ENCODE results near the gene IFT52. TPM values are rescaled to one million over a fixed set of nuclear protein-coding genes. Genes with fewer than 3 reads are reported as not detected.

Gene IFT52, protein sequence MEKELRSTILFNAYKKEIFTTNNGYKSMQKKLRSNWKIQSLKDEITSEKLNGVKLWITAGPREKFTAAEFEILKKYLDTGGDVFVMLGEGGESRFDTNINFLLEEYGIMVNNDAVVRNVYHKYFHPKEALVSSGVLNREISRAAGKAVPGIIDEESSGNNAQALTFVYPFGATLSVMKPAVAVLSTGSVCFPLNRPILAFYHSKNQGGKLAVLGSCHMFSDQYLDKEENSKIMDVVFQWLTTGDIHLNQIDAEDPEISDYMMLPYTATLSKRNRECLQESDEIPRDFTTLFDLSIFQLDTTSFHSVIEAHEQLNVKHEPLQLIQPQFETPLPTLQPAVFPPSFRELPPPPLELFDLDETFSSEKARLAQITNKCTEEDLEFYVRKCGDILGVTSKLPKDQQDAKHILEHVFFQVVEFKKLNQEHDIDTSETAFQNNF
- total RNA-seq: 14.0 and 15.7 TPM in 2 replicates

DNA sequence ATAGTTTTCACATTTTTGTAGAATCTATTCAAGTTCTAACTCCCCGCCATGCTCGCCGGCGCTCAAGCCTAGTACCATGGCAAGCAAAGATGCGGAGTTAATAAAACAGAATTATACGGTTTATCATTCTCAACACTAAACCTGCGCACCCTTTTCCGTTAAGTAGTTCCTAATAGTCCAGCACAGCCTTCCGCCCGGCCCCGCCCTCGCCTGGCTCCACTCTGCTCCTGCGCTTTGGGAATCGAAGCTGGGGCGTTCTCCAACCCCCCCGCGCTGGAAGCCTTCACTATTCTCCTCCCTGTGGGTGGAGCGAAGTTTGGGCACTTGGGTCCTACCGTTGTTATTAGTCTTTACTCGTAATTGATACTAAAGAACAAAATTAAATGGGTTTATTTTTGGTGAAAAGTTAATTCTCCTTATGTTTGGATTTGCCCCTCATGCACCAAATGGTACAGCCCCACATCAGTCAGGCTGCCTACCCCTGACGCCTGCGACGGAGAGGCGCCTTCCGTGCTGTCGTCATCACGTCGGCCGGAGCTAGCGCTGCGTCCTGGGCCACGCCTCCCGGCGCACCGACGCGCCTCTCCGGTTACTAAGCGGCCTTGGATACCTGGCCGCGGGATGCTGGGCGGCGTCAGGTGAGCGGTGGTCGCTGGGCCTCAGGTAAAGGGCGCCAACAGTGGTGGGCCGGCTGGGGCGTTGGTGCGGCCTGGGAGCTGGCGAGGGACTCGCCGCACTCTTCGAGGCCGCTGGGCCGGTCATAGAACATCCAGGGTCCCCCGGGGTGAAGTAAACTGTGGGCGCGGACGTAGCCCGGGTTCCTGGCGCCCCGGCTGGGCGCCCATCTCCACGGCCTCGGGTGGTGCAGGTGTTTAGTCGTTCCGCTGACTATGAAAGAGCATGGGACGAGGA, at the start of gene IFT52:
IFT52 (plus strand) TSS at position 546 of the 912 bp plus-strand sequence. CDS start 3,762 bp downstream, outside the sequence.
- intact Hi-C loops (cut with micrococcal nuclease): loop anchor here (1.0 to 5.0 kb wide), 4 partner anchors 76 to 622 kb away; partner anchors contain the start of genes MYBL2, OSER1 and SRSF6

DNA sequence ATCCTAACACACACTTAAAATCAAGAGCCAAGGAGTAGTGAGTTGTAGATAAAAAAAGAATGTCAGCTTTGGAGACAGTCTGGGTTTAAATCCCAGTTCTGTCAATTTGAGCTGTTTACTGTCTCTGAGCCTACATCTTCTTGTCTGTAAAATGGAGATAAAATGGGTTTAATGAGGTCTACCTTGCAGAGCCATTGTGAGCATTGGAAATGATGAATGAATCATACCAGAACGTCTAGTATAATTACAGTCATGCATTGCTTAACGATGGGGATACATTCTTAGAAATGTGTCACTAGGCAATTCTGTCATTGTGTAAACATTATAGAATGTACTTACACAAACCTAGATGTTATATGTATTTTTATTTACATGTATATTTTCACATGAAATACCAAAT, 49.5 kb upstream of the IFT52 start:
- intact Hi-C loops (cut with micrococcal nuclease): no loop called here

DNA sequence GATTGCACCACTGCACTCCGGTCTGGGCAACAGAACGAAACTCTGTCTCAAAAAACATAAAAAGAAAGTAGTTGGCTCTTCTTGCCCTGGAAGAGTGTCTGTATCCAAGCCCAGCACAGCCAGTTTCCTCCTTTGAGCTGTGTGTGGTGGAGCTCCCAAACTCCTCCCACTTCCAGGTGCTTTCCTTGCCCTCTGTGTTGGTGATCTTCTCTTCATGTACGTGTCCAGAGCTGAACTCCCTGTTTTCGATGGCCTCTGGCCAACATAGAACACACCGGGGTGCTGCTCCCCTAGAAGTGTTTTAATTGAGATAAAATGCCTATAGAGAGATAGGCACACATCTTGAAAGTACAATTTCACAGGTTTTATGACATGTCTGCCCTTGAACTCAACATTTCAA, 48.6 kb upstream of the IFT52 start:
- intact Hi-C loops (cut with micrococcal nuclease): no loop called here

DNA sequence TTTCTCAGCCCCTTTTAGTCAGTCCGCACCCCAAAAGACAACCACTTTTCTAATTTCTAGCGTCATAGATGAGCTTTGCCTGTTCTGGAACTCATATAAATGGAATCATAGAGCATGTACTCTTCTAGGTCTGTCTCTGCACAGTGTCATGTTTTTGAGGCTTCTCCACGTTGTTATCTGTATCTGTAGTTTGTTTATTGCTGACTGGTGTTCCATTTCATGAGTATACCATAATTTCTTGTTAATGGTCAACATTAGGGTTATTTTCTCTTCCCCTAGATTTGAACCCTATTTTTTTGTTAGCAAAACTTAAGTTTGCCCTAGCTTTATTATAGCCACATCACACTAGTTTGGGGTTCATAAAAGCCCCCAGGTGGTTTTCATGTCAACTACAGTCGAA, 48.1 kb upstream of the IFT52 start:
- intact Hi-C loops (cut with micrococcal nuclease): no loop called here

DNA sequence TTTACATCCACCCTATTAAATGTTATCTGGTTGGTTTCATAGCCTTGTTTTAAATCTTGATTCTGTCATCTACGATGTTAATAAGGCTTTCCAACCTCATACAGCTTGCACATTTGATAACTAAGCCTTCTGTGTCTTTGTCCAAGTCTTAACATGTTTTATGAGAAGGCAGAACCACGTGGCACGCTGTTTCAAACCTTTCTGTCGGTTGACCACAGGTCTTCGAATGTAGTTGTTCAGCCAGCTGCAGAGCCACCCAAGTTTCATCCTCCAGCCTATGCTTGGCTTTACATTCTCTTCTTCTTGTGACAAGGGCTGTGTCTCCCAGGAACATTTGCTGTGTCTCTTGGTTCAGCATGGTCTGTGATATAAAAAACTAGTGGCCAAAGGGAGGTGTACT, 47.6 kb upstream of the IFT52 start:
- intact Hi-C loops (cut with micrococcal nuclease): no loop called here

DNA sequence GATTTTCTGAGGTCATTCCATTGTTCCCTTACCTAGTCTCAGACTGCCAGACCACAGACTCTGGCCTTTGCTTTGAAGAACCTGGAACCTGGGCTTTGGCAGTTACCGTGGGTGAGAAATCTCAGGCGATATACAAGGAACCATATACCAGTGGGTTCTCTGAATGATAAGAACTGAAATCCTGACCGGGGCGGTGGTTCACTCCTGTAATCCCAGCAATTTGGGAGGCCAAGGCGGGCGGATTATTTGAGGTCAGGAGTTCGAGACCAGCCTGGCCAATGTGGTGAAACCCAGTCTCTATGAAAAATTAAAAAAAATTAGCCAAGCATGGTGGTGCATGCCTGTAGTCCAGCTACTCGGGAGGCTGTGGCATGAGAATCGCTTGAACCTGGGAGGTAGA, 46.2 kb upstream of the IFT52 start:
- intact Hi-C loops (cut with micrococcal nuclease): no loop called here

DNA sequence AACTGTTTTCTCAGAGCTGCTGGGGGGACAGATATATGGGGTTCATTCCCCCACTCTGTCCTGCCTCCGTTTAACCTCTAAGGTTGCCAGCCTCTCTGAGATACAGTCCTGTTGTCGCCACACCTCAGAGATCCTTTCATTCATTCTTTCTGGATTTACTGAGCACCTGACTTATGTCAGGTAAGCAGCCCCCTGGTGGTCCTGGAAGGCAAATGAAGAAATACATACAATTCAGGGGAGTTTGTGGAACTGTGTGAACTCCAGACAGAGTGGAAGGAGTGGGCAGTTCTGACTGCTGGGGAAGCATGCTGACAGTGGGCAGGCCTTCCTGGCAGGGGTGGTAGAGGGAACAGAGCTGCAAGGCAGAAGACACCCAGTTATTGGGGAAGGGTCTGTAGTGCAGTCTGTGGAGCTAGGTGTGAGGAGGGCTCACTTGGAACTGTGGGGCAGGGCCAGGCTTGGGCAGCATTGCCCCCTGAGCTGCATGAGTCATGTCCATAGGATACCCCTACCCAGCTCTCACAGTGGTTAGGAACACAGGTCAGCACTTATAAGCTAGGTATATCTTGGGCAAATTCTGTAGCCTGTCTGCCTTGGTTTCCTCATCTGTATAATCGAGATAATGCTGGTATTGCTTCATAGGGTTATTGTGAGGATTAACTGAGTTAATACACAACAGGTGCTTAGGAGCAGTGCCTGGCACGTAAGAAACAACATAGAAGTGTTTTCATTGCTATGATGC, 44.7 kb upstream of the IFT52 start:
- intact Hi-C loops (cut with micrococcal nuclease): no loop called here

DNA sequence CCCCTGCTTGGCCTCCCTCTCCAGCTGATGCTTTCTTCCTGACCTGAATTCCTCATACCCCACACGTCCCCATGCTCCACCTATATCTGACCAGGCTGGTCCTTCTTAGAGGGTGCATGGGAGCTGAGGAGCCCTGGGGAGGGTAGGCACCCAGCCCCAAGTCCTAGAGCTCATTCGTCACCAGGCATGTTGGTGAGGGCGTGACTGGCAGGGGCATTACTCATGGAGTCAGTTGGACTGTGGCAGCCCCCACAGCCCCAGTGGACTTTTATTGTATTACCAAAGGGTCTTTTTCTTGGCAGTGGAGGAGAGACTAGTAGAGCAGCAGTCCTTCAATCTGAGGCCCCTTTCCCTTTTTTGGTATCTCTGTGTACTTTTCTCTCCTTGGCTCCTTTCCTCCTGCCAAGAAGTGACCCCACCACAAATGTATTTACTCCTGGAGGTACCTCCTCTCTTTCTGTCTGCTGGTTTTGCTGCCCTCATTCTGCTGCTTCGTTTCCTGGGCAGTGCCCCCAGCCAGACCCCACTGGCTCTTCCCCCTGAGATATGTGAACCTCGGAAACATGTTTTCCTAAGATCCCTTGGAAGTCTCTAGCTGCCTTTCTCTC, 42.4 kb upstream of the IFT52 start:
- intact Hi-C loops (cut with micrococcal nuclease): no loop called here

DNA sequence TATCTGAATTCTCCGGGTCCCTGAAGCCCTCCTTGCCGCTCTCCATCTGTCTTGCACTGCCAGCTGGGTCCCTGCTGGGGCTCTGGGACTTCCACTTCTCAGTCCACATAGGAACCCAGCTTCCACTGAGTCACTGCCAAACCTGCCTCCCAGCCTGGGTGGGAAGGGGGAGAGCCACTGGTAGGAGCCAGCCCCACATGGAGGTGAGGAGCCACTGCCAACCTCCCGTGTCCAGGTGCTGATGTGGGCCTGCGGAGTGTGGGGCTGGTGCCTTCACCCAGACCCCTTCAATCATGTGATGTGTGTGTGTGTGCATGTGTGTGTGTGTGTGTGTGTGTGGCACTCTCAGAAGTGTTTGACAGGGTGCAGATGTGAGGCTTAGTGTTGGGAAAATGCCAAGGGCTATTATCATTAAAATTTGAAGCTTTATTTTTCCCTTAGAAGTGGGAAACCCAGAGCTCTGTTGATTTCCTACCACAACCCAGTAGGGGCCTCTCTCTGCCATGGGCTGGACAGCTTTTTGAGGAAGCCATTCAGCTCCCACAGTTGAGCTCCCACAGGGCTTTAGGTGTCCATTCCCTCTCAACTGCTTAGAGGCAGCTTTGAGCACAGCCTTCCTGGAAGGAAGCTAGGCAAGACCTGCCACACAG, 41.2 kb upstream of the IFT52 start:
- intact Hi-C loops (cut with micrococcal nuclease): no loop called here

DNA sequence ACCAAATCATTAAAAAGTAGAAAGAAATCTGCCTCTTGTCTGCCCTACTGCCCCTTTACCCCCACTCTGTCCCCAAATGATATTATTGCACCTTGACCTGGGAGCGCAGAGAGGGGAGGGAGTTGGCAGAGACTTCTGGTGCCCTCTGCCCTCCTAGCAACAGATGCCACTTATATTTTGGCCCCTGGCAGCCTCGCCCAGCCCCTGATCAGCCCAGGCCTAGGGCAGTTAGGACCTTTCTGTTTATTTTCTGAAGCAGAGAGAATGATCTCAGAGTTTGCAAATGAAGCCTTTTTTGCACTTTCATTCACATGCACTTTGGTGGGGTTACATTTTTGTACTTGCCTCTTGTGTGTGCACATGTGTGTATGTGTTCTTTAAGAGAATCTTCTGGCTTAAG, 40.3 kb upstream of the IFT52 start:
- intact Hi-C loops (cut with micrococcal nuclease): no loop called here

DNA sequence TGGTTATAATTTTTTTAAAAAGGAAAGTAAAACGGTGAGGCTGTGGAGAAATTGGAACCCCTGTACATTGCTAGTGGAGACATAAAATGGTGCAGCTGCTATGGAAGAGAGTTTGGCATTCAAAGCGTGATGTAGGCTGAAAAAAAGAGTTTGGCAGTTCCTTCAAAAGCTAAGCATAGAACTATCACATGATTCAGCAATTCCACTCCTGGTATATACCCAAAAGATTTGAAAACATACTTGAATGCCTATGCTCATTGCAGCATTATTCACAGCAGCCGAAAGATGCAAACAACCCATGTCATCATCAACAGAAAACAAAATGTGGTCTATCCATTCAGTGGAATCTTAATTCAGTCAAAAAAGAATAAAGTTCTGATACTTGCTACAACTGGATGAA, 36.4 kb upstream of the IFT52 start:
- intact Hi-C loops (cut with micrococcal nuclease): no loop called here

DNA sequence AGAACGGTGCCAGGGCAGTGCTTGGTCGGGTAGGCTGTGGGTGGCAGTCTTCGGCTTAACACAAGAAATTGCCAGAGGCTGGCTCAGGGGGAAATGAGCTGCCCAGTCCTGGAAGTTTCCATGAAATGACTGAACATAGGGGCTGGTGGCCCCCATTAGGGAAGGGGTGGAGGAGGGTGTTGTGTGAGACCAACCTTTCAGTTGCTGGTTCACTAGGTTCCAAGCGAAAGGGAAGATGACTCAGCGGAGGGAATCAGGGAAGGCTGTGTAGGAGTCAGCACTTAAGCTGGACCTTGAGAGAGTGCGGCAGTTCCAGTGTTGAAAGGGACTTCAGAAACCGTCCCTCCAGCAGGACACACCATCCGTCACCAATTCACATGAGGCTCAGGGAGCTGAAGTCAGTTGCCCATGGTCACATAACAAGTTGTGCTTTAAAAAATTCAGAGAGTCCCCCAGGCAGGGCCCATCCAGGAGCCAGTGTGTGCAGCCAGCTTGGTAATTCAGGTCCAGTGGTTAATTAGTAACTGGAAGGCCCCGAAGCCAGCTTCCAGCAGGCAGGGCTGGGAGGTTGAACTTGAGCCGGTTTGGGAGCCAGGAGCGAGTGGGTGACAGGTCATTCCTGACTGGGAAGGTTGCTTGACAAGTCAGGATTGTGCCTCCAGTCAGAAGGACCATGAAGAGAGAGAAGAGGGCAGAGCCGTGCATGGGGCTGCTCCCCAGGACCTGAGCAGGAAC, 32.2 kb upstream of the IFT52 start, which contains the start of gene SGK2:
SGK2 (plus strand) TSS at position 616 of the 735 bp plus-strand sequence. CDS start 7,469 bp downstream, outside the sequence.
- intact Hi-C loops (cut with micrococcal nuclease): no loop called here

DNA sequence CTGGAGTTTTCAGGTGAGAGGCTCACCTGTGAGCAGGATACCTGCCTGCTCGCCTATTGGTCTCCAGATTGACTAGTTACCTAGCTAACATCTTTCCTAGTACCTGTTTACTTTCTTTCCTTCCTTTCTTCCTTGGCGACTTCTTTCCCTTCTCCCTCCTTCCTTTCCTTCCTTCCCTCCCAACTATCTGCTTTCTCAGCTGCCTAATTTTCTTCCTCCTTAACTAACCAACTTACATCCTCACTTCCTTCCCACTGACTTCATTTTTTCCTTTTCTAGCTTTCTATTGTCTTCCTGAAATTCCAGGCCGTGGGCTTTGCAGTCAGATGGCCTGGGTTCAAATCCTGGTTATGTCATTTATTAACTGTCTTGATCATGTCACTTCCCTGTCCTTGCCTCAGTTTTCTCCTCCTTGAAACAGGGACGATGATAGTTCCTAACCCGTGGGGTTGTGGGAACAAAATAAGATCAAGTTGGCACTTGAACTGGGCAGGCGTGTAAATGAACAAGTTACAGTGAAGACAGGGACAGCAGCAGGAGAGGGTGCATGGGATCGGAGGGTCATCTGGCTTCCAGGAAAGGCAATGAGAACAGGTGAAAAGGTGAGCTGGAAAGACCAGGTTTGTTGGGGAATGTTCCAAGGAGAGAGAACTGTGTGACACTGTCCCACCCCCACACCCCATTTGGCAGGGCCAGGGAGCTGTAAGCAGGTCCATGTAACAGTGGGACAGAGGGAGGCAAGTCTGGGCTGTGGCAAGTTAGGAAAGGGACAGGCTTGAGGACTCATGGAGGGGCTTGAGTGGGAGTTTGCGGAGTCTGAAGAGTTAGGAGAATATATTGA, 31.4 kb upstream of the IFT52 start:
- intact Hi-C loops (cut with micrococcal nuclease): no loop called here

DNA sequence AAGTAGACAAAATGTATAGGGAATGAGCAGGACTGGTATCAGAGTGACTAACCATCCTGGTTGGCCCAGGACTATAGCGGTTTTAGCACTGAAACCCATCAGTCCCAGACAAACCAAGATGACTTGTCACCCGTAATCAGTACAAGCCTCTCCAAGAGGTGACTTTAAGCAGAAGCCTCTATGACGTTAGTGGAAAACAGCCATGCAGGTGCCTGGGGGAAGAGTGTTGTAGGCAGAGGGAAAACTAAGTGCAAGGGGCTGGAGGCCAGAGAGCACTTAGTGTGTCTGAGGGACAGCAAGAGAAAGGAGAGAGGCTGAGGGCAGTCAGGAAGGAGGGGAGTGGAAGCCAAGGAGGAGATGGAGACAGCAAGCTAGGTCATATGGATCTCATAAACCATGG, 29.8 kb upstream of the IFT52 start:
- intact Hi-C loops (cut with micrococcal nuclease): no loop called here

DNA sequence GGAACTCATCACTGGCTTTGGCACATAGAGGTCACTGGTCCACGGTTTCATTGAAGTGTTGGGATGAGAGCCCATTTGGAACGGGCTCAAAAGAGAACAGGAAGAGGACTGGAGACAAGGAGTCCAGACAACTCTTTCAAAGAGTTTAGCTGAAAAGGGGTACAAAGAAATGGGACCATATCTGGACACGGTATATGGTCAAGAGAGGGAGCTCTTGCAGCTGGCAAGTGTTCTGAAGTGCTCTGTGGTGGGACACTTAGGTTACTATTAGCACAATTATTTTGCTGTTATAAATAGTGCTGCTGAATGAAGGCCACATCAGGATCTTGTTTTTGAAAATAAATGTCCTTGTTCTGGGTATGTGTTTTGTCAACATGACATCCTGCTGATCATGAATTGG, 27.3 kb upstream of the IFT52 start:
- intact Hi-C loops (cut with micrococcal nuclease): no loop called here

DNA sequence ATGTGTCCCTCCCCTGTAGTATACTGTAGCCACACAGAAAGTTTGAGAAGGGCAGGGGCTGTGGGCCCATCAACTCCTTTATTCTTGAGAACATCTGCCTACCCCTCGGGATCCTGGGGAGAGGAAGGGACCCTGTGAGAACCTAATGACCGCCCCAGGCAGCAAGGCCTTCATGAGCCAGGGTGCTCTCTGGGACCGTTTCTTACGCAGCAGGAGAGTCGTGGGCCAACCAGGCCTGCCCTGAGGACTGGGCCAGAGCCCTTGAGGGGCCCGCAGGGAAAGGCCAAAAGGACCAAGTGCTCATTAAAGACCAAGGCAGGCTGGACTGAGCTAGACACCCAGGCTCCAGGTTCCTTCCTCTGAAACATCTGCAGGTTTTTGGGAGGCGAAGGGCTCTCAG, 26.7 kb upstream of the IFT52 start:
- intact Hi-C loops (cut with micrococcal nuclease): no loop called here

DNA sequence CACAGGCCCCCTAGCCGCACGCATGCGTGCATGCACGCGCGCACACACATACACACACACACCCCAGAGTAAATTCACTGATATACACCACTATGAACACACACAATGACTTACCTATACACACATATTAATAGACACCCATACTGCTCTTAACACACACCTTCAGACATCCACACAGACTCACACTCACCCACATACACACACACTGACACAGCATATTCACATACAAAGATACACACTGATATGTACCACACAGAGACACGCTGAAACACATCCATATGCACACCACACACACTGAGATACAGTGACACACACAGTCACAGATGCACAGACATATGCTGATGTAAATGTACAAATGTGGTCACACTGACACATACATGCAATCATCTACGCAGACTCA, 26.3 kb upstream of the IFT52 start:
- intact Hi-C loops (cut with micrococcal nuclease): no loop called here

DNA sequence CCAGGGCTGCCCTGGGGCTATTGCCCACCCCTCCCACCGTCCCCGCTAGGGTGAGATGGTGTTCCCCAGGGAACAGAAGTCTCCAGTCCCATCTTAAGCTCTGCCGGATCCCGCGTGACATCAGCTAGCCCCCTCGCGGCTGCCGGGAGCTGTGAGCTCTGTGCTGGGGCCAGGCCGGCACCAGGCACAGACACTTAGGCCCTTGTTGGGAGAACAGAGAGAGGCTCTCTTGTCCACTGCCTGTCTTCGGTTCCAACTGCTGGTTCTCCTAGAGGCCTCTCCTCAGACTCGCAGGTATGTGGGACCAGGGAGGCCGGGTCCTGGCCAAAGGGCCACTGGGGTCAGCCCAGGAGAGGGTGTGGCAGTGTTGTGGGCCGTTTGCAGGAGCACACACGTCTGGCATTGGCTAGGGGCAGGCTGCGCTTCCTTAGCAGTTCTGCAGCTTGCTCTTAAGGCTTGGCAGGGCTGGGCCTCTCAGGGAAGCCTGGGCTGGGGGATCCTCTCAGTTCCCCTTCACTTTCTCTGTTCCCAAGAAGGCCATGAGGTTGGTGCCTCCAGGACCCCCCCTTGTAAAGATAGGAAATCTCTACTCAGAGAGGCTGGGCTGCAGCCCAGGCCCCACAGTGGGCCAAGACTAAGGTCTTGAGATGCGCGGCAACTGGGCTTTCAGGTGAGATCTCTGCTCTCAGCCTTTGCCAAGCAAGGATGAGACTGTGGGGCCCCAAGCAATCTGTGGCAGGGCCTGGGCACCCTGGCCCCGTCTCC, 25.6 kb upstream of the IFT52 start:
- intact Hi-C loops (cut with micrococcal nuclease): no loop called here
